NCI-H2171 treated with DMSO at 0.1 percent for 48 hours (cell line): ENCODE measurements around the gene PDK4.
"Not testable (repeated sequence)": the region's sequence is repeated elsewhere in the genome, so short reads cannot be mapped to it uniquely, and the experiment has no call there.

Source experiments
- DNase-seq: peaks from one replicate; lab custom pipeline; 2025; lab: John Stamatoyannopoulos, UW

PDK4 gene

DNA sequence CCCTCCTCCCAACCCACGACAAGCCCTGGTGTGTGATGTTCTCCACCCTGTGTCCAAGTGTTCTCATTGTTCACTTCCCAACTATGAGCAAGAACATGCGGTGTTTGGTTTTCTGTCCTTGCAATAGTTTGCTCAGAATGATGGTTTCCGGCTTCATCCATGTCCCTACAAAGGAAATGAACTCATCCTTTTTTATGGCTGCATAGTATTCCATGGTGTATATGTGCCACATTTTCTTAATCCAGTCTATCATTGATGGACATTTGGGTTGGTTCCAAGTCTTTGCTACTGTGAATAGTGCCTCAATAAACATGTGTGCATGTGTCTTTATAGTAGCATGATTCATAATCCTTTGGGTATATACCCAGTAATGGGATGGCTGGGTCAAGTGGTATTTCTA is 8.5 kb upstream of the PDK4 start:
- DNase-seq: not testable (repeated sequence)

GRCh38 chr7:95604397-95604796 is 8.1 kb upstream of the PDK4 start:
- not testable (repeated sequence) for DNase-seq

- DNase-seq: no peak
Observed at GRCh38 chr7:95602421-95602820, 6.1 kb upstream of the PDK4 start.

GRCh38 chr7:95601316-95601715 is 5.0 kb upstream of the PDK4 start:
- no peak for DNase-seq

GRCh38 chr7:95599069-95599468 is 2.8 kb upstream of the PDK4 start:
- no peak for DNase-seq

GRCh38 chr7:95598511-95598910 is 2.2 kb upstream of the PDK4 start:
- no peak for DNase-seq

DNA sequence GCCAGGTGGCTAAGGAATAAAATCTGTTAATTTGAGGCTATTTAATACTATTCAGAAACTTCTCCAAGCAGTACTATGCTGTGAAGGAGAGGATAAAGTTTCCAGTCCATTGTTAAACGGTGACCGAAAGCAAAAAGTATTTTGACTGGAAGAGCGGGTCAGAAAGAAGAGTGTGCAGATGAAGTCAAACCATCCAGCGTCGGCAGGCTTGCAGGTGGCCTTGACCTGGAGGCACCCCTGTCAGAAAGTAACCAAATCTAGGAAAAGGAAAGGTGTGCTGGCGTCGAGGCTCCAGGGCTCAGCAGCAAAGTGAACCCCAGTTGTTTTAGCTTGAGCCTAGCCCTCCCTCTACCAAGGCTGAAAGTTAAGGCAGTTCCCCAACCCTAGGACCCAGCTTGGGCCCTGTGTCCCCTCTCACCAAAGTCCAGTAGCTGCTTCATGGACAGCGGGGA is 544 bp downstream of the PDK4 start:
- no peak for DNase-seq

DNA sequence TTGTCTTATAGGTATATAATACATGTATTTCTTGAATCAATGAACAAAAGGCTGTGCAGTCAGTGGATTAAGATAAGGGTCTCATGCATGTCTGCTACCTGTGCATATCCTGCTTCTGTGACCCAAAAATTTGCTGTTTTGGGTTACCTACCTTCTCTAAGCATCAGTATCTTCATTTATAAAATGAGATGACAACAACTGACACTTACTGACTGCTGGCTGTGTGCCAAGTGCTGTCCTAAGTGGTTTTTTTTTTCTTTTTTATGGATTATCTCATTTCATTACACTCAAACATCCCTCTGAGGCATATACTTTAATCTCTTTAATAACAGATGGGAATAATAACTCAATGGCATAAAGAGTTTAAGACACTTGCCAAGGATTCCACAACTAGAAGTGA is 2.1 kb downstream of the PDK4 start:
- DNase-seq: peak; percentile 26

GRCh38 chr7:95593343-95593742 is 3.0 kb downstream of the PDK4 start:
- DNase-seq: no peak

DNA sequence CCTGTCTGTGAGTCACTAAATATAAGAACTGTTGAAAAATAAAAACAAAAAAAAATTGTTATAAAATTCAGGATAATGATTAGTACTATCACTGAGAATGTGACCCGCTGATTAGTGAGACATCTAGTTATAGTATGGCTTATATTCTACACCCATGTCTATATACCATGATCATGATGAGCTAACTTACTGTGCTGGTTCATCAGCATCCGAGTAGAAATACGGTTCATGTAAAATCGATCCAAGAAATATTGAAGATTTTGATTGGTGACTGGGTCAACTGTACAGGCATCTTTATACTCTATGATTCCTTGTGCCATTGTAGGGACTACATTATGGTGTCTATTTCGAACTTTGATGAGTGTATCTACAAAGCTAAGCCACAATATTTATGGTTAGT is 3.7 kb downstream of the PDK4 start:
- no peak for DNase-seq

- DNase-seq: no peak
Observed at GRCh38 chr7:95590387-95591248, 5.7 kb downstream of the PDK4 start.

DNA sequence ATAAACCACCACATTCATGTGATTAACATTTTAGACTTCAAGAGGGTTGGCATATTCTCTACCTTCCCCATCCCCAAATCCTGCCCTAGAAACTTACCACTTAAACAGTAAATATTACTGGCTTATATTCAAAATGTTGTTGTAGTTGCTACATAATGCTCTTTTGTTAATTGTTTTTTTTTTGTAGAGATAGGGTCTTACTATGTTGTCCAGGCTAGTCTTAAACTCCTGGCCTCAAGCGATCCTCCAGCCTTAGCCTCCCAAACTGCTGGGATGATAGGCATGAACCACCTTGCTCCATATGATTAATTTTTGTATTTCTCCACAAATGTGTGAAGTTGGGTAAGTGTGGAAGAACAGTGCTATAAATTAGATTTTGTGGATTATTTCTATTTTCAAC is 6.5 kb downstream of the PDK4 start:
- DNase-seq: no peak

GRCh38 chr7:95589031-95589430 is 7.3 kb downstream of the PDK4 start:
- no peak for DNase-seq

DNA sequence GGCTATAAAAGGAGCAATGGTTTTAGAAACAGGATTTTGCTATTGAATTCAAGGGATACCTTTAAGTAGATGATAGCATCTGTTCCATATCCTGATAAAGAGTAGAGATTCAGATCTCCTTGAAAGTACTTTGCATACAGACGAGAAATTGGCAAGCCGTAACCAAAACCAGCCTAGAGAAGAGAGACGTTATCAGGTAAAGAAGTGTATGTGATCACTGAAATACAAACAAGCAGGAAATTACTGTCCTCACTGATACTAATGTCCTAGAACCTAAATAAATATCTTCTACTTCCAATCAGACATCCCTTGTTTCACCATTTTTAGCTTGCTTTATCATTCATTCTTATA is 9.4 kb downstream of the PDK4 start:
- no peak for DNase-seq

- DNase-seq: no peak
Observed at GRCh38 chr7:95585426-95585789, 10.9 kb downstream of the PDK4 start.

DNA sequence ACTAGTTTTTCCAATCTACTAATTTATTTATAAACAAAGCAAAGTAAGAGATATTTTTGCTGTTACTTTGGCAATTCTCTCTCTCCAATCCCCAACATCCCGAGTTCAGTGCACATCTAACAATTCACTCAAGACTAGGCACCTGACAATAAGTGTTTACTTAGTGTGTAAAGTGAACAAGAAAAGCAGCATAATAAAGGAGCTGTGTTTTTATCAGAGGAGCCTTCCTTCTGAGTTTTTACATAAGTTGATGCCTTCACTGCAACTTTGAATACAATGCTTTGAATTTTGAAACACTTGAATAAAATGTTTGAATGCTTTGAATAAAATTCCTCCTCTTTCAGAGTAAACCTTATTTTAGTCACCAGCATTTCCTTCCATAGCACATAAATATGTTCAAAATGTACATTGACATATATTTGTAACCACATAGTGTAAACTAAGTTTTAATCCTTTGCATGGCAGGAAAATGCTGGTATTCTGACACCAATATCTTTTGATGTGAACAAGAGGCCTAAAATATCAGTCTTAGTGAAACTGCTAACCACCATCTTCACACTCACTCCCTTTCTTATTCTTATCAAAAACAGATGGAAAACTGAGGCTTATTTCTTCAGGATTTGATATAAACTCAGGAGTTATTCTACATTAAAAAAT is 11.4 kb downstream of the PDK4 start:
- DNase-seq: no peak

- DNase-seq: no peak
Observed at GRCh38 chr7:95583834-95584621, 12.3 kb downstream of the PDK4 start.

DNA sequence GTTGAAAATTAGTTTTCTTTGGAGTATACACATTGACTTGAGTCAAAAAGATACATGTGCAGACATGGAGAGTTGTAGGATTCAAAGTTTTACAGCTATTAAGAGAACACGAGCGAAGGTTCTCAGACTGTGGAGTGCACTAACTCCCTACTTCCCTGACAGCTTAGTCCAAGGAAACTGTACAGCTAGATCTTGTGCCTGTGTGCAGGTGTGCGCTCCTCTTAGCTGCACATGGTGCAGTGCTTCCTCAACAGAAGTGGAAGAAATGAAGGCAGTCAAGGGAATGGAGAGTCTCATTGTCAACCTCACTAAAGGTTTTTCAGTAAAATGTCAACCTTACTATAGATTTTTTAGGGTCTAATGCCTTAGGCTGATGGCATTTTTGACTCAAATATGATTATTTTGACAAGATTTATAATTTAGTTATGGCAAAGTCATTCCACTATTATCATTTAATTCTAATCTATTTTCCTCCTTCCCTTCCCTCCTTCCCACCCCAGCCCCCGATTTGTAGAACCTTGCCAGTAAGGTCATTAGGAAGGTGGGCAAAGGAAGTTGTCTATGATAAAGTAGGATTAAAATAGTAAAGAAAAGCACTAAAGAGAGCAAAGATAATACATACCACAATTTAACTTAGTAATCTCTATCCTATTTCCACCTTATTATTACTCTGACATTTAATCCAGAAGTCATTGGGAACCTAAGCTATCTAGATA is 13.6 kb downstream of the PDK4 start:
- no peak for DNase-seq

GRCh38 chr7:95581467-95581866 is 14.8 kb downstream of the PDK4 start:
- no peak for DNase-seq

DNA sequence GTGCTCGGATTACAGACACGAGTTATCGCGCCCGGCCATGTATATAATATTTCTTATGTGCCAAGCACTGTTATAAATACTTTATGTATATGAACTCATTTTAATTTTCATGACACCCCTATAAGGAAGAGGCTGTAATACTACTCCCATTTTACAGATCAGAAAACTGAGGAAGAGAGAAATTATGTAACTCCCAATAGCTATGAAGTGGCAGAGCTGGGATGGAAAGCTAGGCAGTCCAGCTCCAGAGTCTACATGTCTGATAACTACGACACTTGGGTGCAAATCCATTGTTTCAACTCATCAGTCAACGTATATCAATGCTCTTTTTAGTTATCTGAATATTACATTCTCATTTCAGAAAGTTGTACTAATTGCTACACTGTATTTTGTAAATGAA is 17.0 kb downstream of the PDK4 start:
- DNase-seq: no peak

- DNase-seq: peak; percentile 96
Observed at GRCh38 chr7:95578299-95578855, 17.9 kb downstream of the PDK4 start.

- DNase-seq: peak; percentile 7
Observed at GRCh38 chr7:95577137-95577536, 19.2 kb downstream of the PDK4 start.
